LNCAP (cell line): ENCODE data around the gene SPATA20.

ENCODE experiments used
- CTCF ChIP-seq: fragments of 450-650 bp; IDR thresholded peaks from 2 replicates; pipeline ENCODE4 v1.5.1; 2017; ENCODE audit warnings: mild to moderate bottlenecking

Gene SPATA20

GRCh38 chr17:50593321-50593720 lies 46.3 kb downstream of the SPATA20 start:
- no peak for TF ChIP-seq CTCF

GRCh38 chr17:50594128-50594823 lies 47.3 kb downstream of the SPATA20 start:
- TF ChIP-seq CTCF, result no peak

GRCh38 chr17:50594892-50595291 lies 47.9 kb downstream of the SPATA20 start:
- no peak for TF ChIP-seq CTCF

- TF ChIP-seq CTCF, result no peak
Measured at GRCh38 chr17:50596191-50597037, 49.4 kb downstream of the SPATA20 start.

GRCh38 chr17:50598487-50598886 lies 51.5 kb downstream of the SPATA20 start:
- no peak for TF ChIP-seq CTCF

- TF ChIP-seq CTCF, result no peak
Measured at GRCh38 chr17:50599606-50600005, 52.6 kb downstream of the SPATA20 start.

GRCh38 chr17:50601823-50602375 lies 54.9 kb downstream of the SPATA20 start:
- TF ChIP-seq CTCF, result no peak
